Measurements from ENCODE around the gene CAMTA1. TPM values are rescaled to one million over a fixed set of nuclear protein-coding genes. Genes with fewer than 3 reads are reported as not detected.

Gene CAMTA1
- total RNA-seq, 2 donors from 2014 or later = 105 to 113 TPM

DNA sequence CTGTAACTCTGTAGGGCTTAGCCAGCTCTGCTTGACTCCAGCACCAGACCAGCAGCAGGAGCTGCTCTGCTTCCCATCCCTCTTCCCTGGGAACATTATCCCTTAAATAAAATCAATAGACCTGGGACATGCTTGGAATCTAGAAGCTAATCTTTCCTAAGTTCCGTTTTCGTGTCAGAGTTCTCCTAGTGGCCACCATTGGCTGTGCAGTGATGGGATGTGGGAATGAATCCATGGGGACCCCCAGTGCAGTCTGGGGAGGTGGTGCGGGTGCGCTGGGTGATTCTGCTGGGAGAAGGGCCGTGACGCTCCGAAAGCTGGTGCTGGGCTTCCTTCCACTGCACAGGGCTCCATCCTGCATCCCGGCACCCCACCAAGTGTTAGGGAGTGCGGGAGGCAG lies 202.7 kb downstream of the CAMTA1 start:
- Histone ChIP-seq H3K9me3 (no peaks in the 10 kb centered on the region), H3K4me1 (ENCODE audit: control insufficient read depth in 1 of 2, low read depth in 2 of 2) (peaks cover 0 to 5% of the 10 kb centered on the region in 2 donors), H3K27me3 (replicated peaks; ENCODE audit: insufficient read depth) (no peaks in the 10 kb centered on the region), H3K36me3 (no peaks in the 10 kb centered on the region), H3K27ac (no peak overlapping the region), H3K4me3 (no peak overlapping the region)
- no peak for ATAC-seq (ENCODE audit: insufficient number of reproducible peaks, low FRiP score, low read depth)
- TF ChIP-seq, protein P1, sequence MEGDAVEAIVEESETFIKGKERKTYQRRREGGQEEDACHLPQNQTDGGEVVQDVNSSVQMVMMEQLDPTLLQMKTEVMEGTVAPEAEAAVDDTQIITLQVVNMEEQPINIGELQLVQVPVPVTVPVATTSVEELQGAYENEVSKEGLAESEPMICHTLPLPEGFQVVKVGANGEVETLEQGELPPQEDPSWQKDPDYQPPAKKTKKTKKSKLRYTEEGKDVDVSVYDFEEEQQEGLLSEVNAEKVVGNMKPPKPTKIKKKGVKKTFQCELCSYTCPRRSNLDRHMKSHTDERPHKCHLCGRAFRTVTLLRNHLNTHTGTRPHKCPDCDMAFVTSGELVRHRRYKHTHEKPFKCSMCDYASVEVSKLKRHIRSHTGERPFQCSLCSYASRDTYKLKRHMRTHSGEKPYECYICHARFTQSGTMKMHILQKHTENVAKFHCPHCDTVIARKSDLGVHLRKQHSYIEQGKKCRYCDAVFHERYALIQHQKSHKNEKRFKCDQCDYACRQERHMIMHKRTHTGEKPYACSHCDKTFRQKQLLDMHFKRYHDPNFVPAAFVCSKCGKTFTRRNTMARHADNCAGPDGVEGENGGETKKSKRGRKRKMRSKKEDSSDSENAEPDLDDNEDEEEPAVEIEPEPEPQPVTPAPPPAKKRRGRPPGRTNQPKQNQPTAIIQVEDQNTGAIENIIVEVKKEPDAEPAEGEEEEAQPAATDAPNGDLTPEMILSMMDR (IDR thresholded peaks at IDR 0.05) = no peak
- DNase-seq (ENCODE audit: low spot score) = no peak

- H3K36me3 ChIP-seq = no peaks in the 10 kb centered on the region
- H3K9me3 ChIP-seq = no peaks in the 10 kb centered on the region
- DNase-seq (ENCODE audit: low spot score) (no peak), ATAC-seq (ENCODE audit: insufficient number of reproducible peaks, low FRiP score, low read depth) (no peak)
- TF ChIP-seq, protein P1 (IDR thresholded peaks at IDR 0.05) = no peak
- H3K27me3 ChIP-seq (replicated peaks; ENCODE audit: insufficient read depth) = no peaks in the 10 kb centered on the region
- H3K4me3 ChIP-seq = no peak overlapping the region
- H3K4me1 ChIP-seq (ENCODE audit: control insufficient read depth in 1 of 2, low read depth in 2 of 2) = peaks cover 0 to 5% of the 10 kb centered on the region in 2 donors
- H3K27ac ChIP-seq = no peak overlapping the region
Measured at GRCh38 chr1:6988796-6989195, 203.5 kb downstream of the CAMTA1 start.

GRCh38 chr1:6989212-6990159 lies 204.2 kb downstream of the CAMTA1 start:
- no peak overlapping the region for H3K27ac ChIP-seq
- DNase-seq (ENCODE audit: low spot score) = no peak
- H3K4me1 ChIP-seq (ENCODE audit: control insufficient read depth in 1 of 2, low read depth in 2 of 2) = peaks cover 0 to 5% of the 10 kb centered on the region in 2 donors
- H3K27me3 ChIP-seq (replicated peaks; ENCODE audit: insufficient read depth) = no peaks in the 10 kb centered on the region
- TF ChIP-seq, protein P1 (IDR thresholded peaks at IDR 0.05) = no peak
- H3K36me3 ChIP-seq = no peaks in the 10 kb centered on the region
- no peak for ATAC-seq (ENCODE audit: insufficient number of reproducible peaks, low FRiP score, low read depth)
- H3K4me3 ChIP-seq = no peak overlapping the region
- no peaks in the 10 kb centered on the region for H3K9me3 ChIP-seq

GRCh38 chr1:6991266-6991665 lies 206.0 kb downstream of the CAMTA1 start:
- no peaks in the 10 kb centered on the region for H3K9me3 ChIP-seq
- H3K36me3 ChIP-seq = no peaks in the 10 kb centered on the region
- H3K4me1 ChIP-seq (ENCODE audit: control insufficient read depth in 1 of 2, low read depth in 2 of 2) = peaks cover 0 to 5% of the 10 kb centered on the region in 2 donors
- no peak overlapping the region for H3K4me3 ChIP-seq
- H3K27me3 ChIP-seq (replicated peaks; ENCODE audit: insufficient read depth) = no peaks in the 10 kb centered on the region
- TF ChIP-seq, protein P1 (IDR thresholded peaks at IDR 0.05) = no peak
- no peak overlapping the region for H3K27ac ChIP-seq
- DNase-seq (ENCODE audit: low spot score) = no peak
- no peak for ATAC-seq (ENCODE audit: insufficient number of reproducible peaks, low FRiP score, low read depth)

- Histone ChIP-seq H3K9me3 (no peaks in the 10 kb centered on the region), H3K27ac (no peak overlapping the region), H3K4me1 (ENCODE audit: control insufficient read depth in 1 of 2, low read depth in 2 of 2) (peaks cover 0 to 4% of the 10 kb centered on the region in 2 donors), H3K36me3 (no peaks in the 10 kb centered on the region), H3K27me3 (replicated peaks; ENCODE audit: insufficient read depth) (no peaks in the 10 kb centered on the region), H3K4me3 (no peak overlapping the region)
- DNase-seq (ENCODE audit: low spot score) = no peak
- ATAC-seq (ENCODE audit: insufficient number of reproducible peaks, low FRiP score, low read depth) = no peak
- TF ChIP-seq, protein P1 (IDR thresholded peaks at IDR 0.05) = no peak
Measured at GRCh38 chr1:6995789-6996188, 210.5 kb downstream of the CAMTA1 start.
